Measurements from ENCODE around the gene CCL20. TPM values are rescaled to one million over a fixed set of nuclear protein-coding genes. Genes with fewer than 3 reads are reported as not detected.

Gene CCL20
- total RNA-seq, 1 experiment from 2014 or later = not detected

- Histone ChIP-seq H3K27ac (ENCODE audit: low read depth, low read length, poor library complexity, severe bottlenecking) (no peak overlapping the region), H3K36me3 (ENCODE audit: insufficient read depth, low read length, poor library complexity, severe bottlenecking) (no peaks in the 10 kb centered on the region), H3K27me3 (replicated peaks; ENCODE audit: insufficient read depth, low read depth, low read length, poor library complexity) (no peaks in the 10 kb centered on the region), H3K9me3 (ENCODE audit: low read depth, low read length, poor library complexity, severe bottlenecking) (no peaks in the 10 kb centered on the region), H3K4me1 (ENCODE audit: insufficient read depth, low read length, poor library complexity, severe bottlenecking) (peaks cover 22% of the 10 kb centered on the region), H3K4me3 (ENCODE audit: low read depth, low read length, poor library complexity, severe bottlenecking) (no peak overlapping the region)
- DNase-seq (ENCODE audit: low spot score) = no peak
- TF ChIP-seq EZH2 (IDR thresholded peaks at IDR 0.05; ENCODE audit: borderline replicate concordance, low read depth, low read length, poor library complexity, severe bottlenecking) (no peak), CTCF (conservative IDR thresholded peaks at IDR 0.05; ENCODE audit: low read depth, low read length) (no peak)
- no TSS peak for BruUV-seq (replicated peaks)
- intact Hi-C loops (cut with micrococcal nuclease; ENCODE audit: unreplicated experiment) = no loop called here
- ChIA-PET CTCF (no interaction called here), POLR2A (ENCODE audit: low non-redundant PET) (no interaction called here)
These were observed 51.6 kb downstream of the CCL20 start for GRCh38 chr2:227865291-227865690.

Other genes with a start within 250 kb of the CCL20 start
- gene SCYGR2, start 214.9 kb upstream of the CCL20 start, total RNA-seq (2021) = not detected in 2 replicates
- not detected in 2 replicates for gene SCYGR3, start 199.0 kb upstream of the CCL20 start, total RNA-seq (2021)
- gene SCYGR4, start 196.3 kb upstream of the CCL20 start, total RNA-seq (2021) = not detected in 2 replicates
- not detected in 2 replicates for gene SCYGR5, start 147.0 kb upstream of the CCL20 start, total RNA-seq (2021)
- gene SLC19A3, start 95.8 kb upstream of the CCL20 start, total RNA-seq (2021) = 4.2 and 4.4 TPM in 2 replicates
- not detected in 2 replicates for gene SCYGR6, start 89.1 kb upstream of the CCL20 start, total RNA-seq (2021)
- gene SCYGR7, start 85.5 kb upstream of the CCL20 start, total RNA-seq (2021) = not detected in 2 replicates
- gene SCYGR8, start 67.9 kb upstream of the CCL20 start, total RNA-seq (2021) = not detected in 2 replicates
- gene DAW1, start 57.8 kb downstream of the CCL20 start, total RNA-seq (2021) = 1.2 and 2.4 TPM in 2 replicates

Measured in A673 (cell line).